Psoas muscle (tissue), 8 donors: ENCODE results near the gene CMSS1. TPM values are rescaled to one million over a fixed set of nuclear protein-coding genes. Genes with fewer than 3 reads are reported as not detected.
A peak's percentile ranks its signal among the peaks of the same experiment; 100 is the strongest.

Experiments used
- ATAC-seq, 4 donors: fragments of 200-7000 bp; cut with Tn5 transposase; one replicate each; pipeline ENCODE4 v1.9.1; 2020; ENCODE audit warnings: moderate library complexity in 3 of 4, mild to moderate bottlenecking in 2 of 4
- DNase-seq, 2 donors: peaks; one replicate each; pipeline ENCODE4 v3.0.0-alpha.2; 2020
- H3K27ac ChIP-seq: fragments of 200-600 bp; one replicate; pipeline ENCODE4 v1.8.0; 2022
- H3K27me3 ChIP-seq, 3 donors: fragments of 200-600 bp in 1 of 3; one replicate each; pipeline versions ENCODE4 v1.6.1 to v1.8.0; 2013 to 2022; ENCODE audit warnings: low read length in 2 of 3, mild to moderate bottlenecking in 2 of 3, moderate library complexity in 1 of 3; ENCODE audit not compliant: insufficient read depth in 3 of 3
- H3K36me3 ChIP-seq, 2 donors: fragments of 200-600 bp in 1 of 2; one replicate each; pipeline versions ENCODE4 v1.6.1 to v1.8.0; 2013 to 2022; ENCODE audit warnings: low read depth in 1 of 2, mild to moderate bottlenecking in 1 of 2, moderate library complexity in 1 of 2; ENCODE audit not compliant: insufficient read depth in 1 of 2
- H3K4me1 ChIP-seq: fragments of 200-600 bp; one replicate; pipeline ENCODE4 v1.8.0; 2022
- H3K4me3 ChIP-seq: fragments of 200-600 bp; one replicate; pipeline ENCODE4 v1.8.0; 2022; ENCODE audit warnings: mild to moderate bottlenecking
- H3K9me3 ChIP-seq: fragments of 200-600 bp; one replicate; pipeline ENCODE4 v1.8.0; 2022
- WGBS, 3 donors: extraction: QIAGEN DNeasy Blood & Tissue Kit; methylation state at CpG; one replicate each; pipeline versions ENCODE4 v1.1.6 to v1.1.7; 2013; 5-methylcytosine and 5-hydroxymethylcytosine counted together
- intact Hi-C, 2 donors: fragments of 100-400 bp; cut with DNase I; formaldehyde crosslinking; loops; one replicate each; pipeline versions ENCODE4 v1.11.0 to v1.14.2; 2022
- polyA plus RNA-seq, 3 donors: library from polyadenylated mRNA; stranded (reverse); fragments of 200-250 nt; gene quantifications; one replicate each; pipeline ENCODE4 v1.2.3, GENCODE V29; 2013
- total RNA-seq, 4 donors: library from RNA; stranded (reverse); fragmentation: NEBNext Ultra II Directional in 2 of 4; extraction: Animal tissue kit (Norgen Biotek cat#: 25700) in 2 of 4; gene quantifications; one replicate each; pipeline versions ENCODE4 v1.2.1 to v1.2.4, GENCODE V29; 2021 to 2023
- TF ChIP-seq, protein P1 (sequence below): fragments of 200-600 bp; IDR thresholded peaks from one replicate; pipeline ENCODE4 v1.8.0; 2022; ENCODE audit warnings: antibody characterized with exemption
- donor health status: healthy with polysubstance abuse.
- donor health status: DM: no; HTN: no; CAD: no; lungs with moderate emphysema.
- donor health status: Bipolar disorder and iron deficiency.
- donor health status: healthy.
- donor health status: DM: yes; HTN: yes; CAD: no.
- donor health status: DM: no; HTN: no; CAD: no.
- donor health status: DM: no; HTN: no; CAD: no.
- donor health status: DM: yes; HTN: yes; CAD: no.

The CMSS1 gene
- total and polyA plus RNA-seq, 7 donors = 18.4 to 174 (median 58.8) TPM

GRCh38 chr3:100169201-100169920 lies 351.7 kb downstream of the CMSS1 start:
- peaks cover 57% of the 10 kb centered on the region for H3K4me1 ChIP-seq
- WGBS, 3 donors = 30 to 51% (median 32%) methylated on average over 4 of the region's 4 CpGs
- intact Hi-C loops = no loop called here
- H3K9me3 ChIP-seq = no peaks in the 10 kb centered on the region
- peak overlapping the region; percentile 61 for H3K27ac ChIP-seq
- DNase-seq = peak in 1 of 2 donors; percentile 16
- no peaks in the 10 kb centered on the region for H3K27me3 ChIP-seq
- no peak for ATAC-seq
- TF ChIP-seq, protein P1, sequence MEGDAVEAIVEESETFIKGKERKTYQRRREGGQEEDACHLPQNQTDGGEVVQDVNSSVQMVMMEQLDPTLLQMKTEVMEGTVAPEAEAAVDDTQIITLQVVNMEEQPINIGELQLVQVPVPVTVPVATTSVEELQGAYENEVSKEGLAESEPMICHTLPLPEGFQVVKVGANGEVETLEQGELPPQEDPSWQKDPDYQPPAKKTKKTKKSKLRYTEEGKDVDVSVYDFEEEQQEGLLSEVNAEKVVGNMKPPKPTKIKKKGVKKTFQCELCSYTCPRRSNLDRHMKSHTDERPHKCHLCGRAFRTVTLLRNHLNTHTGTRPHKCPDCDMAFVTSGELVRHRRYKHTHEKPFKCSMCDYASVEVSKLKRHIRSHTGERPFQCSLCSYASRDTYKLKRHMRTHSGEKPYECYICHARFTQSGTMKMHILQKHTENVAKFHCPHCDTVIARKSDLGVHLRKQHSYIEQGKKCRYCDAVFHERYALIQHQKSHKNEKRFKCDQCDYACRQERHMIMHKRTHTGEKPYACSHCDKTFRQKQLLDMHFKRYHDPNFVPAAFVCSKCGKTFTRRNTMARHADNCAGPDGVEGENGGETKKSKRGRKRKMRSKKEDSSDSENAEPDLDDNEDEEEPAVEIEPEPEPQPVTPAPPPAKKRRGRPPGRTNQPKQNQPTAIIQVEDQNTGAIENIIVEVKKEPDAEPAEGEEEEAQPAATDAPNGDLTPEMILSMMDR = no peak
- no peaks in the 10 kb centered on the region for H3K36me3 ChIP-seq
- H3K4me3 ChIP-seq = no peak overlapping the region

DNA sequence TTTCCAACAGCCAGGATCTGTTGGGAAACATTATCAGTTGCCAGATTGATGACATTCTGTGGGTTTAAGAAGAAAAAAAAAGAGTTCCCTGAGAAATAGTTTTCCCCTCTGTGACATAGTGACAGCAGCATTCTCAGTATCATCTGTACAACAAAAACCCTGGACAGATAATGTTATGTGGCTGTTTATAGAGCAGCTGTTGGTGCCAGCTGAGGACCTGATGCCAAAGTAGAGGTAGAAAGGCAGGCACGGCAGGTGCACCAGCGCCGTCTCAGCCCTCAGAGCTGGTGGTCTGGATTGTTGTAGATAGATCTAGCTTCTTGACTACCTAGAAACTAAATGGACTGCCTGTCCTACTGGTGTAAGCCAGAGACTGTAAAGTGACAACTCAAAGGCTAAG lies 352.8 kb downstream of the CMSS1 start:
- Histone ChIP-seq H3K4me3 (peak overlapping the region; percentile 16), H3K27me3 (no peaks in the 10 kb centered on the region), H3K4me1 (peaks cover 48% of the 10 kb centered on the region), H3K9me3 (no peaks in the 10 kb centered on the region), H3K27ac (peak overlapping the region; percentile 61), H3K36me3 (no peaks in the 10 kb centered on the region)
- WGBS, 3 donors = 37 to 42% (median 41%) methylated on average over 3 of the region's 3 CpGs
- DNase-seq (no peak), ATAC-seq (peak; percentile 64 to 87 (median 71))
- TF ChIP-seq, protein P1 = no peak
- intact Hi-C loops = no loop called here

GRCh38 chr3:100171211-100171914 lies 353.7 kb downstream of the CMSS1 start:
- Histone ChIP-seq H3K36me3 (no peaks in the 10 kb centered on the region), H3K27ac (peak overlapping the region; percentile 61), H3K4me1 (peaks cover 39% of the 10 kb centered on the region), H3K27me3 (no peaks in the 10 kb centered on the region), H3K4me3 (no peak overlapping the region), H3K9me3 (no peaks in the 10 kb centered on the region)
- intact Hi-C loops = no loop called here
- 89 to 96% (median 90%) methylated on average over 6 of the region's 6 CpGs for WGBS, 3 donors
- TF ChIP-seq, protein P1 = no peak
- no peak for ATAC-seq
- no peak for DNase-seq

- Histone ChIP-seq H3K4me1 (peaks cover 25% of the 10 kb centered on the region), H3K9me3 (no peaks in the 10 kb centered on the region), H3K27ac (no peak overlapping the region), H3K4me3 (no peak overlapping the region), H3K27me3 (no peaks in the 10 kb centered on the region), H3K36me3 (peaks cover 5 to 13% of the 10 kb centered on the region in 2 donors)
- ATAC-seq (no peak), DNase-seq (no peak)
- intact Hi-C loops = no loop called here
- 79 to 85% (median 85%) methylated on average over 1 of the region's 1 CpG for WGBS, 3 donors
- TF ChIP-seq, protein P1 = no peak
Measured at GRCh38 chr3:100173961-100174360, 356.3 kb downstream of the CMSS1 start.
